ENCODE data around the gene CYP39A1. TPM values are rescaled to one million over a fixed set of nuclear protein-coding genes. Genes with fewer than 3 reads are reported as not detected.

The CYP39A1 gene
- polyA plus RNA-seq, 2 of the 4 experiments (the other 2 are of a cell fraction) = 0.26 to 0.78 TPM

DNA sequence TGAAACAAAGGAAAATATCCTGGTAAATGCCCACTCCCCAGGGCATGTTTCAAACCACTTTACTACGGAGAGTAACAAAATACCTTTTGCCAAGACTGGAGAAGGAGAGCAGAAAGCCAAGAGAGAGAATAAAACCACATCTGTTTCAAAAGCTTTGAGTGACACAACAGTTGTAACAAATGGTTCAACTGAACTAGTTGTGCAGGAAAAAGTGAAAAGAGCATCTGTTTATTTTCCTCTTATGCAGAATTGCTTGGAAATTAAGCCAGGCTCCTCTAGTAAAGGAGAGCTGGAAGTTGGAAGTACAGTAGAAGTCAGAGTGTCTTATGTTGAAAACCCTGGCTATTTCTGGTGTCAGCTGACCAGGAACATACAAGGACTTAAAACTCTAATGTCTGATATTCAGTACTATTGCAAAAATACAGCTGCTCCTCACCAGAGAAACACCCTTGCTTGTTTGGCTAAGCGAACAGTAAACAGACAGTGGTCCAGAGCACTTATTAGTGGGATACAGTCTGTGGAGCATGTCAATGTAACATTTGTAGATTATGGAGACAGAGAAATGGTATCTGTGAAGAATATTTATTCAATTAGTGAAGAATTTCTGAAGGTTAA lies 37.6 kb upstream of the CYP39A1 start (continued):
- TF ChIP-seq SMC3 (IDR thresholded peaks at IDR 0.05) = no peak

GRCh38 chr6:46689657-46690056 lies 37.0 kb upstream of the CYP39A1 start:
- POLR2A ChIA-PET = no interaction called here
- Histone ChIP-seq H3K4me3 (no peak overlapping the region), H3K4me1 (no peaks in the 10 kb centered on the region), H3K27ac (no peak overlapping the region), H3K9me3 (no peaks in the 10 kb centered on the region), H3K4me2 (no peak overlapping the region)
- FAIRE-seq (no peak), DNase-seq (ENCODE audit: low read depth in 1 of 2, low spot score in 1 of 2) (no peak), ATAC-seq (no peak)
- CTCF ChIA-PET = no interaction called here
- TF ChIP-seq EHF (CRISPR knock-in tag; IDR thresholded peaks at IDR 0.05) (no peak), ZC3H11A (IDR thresholded peaks at IDR 0.05) (no peak), SREBF2 (IDR thresholded peaks at IDR 0.05) (no peak), FOXS1 (CRISPR knock-in tag; IDR thresholded peaks at IDR 0.05) (no peak), MYC (IDR thresholded peaks at IDR 0.05; ENCODE audit: borderline replicate concordance, low read length) (no peak), JUNB (IDR thresholded peaks at IDR 0.05) (no peak), KDM1A (IDR thresholded peaks at IDR 0.05; ENCODE audit: low read depth) (no peak), FOSL2 (IDR thresholded peaks at IDR 0.05) (no peak), FOSL2 (CRISPR knock-in tag; IDR thresholded peaks at IDR 0.05) (no peak), RFX5 (IDR thresholded peaks at IDR 0.05) (no peak), CBX8 (IDR thresholded peaks at IDR 0.05) (no peak), ZNF302 (CRISPR knock-in tag; IDR thresholded peaks at IDR 0.05) (no peak), KDM5A (IDR thresholded peaks at IDR 0.05) (no peak), JUN (IDR thresholded peaks at IDR 0.05) (no peak), CHD2 (IDR thresholded peaks at IDR 0.05; ENCODE audit: low read length, partially characterized antibody) (no peak), GATA3 (IDR thresholded peaks at IDR 0.05; ENCODE audit: borderline replicate concordance) (no peak), EHMT2 (IDR thresholded peaks at IDR 0.05; ENCODE audit: low read depth) (no peak)
- TF ChIP-seq, protein P1, sequence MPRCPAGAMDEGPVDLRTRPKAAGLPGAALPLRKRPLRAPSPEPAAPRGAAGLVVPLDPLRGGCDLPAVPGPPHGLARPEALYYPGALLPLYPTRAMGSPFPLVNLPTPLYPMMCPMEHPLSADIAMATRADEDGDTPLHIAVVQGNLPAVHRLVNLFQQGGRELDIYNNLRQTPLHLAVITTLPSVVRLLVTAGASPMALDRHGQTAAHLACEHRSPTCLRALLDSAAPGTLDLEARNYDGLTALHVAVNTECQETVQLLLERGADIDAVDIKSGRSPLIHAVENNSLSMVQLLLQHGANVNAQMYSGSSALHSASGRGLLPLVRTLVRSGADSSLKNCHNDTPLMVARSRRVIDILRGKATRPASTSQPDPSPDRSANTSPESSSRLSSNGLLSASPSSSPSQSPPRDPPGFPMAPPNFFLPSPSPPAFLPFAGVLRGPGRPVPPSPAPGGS (IDR thresholded peaks at IDR 0.05) = no peak
- 29% methylated on average over 3 of the region's 3 CpGs for WGBS (ENCODE audit: missing lambda C conversion rate)

DNA sequence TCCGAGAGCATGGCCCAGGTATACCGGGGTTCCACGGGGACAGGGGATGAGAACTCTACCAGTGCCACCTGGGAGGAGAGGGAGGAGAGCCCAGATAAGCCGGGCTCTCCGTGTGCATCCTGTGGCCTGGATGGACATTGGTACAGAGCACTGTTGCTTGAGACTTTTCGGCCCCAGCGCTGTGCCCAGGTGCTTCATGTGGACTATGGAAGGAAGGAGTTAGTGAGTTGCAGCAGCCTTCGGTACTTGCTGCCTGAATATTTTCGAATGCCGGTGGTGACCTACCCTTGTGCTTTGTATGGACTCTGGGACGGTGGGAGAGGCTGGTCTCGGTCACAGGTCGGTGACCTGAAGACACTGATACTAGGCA lies 36.3 kb upstream of the CYP39A1 start:
- H3K4me3 ChIP-seq = no peak overlapping the region
- no peak for ATAC-seq
- TF ChIP-seq MAFK (IDR thresholded peaks at IDR 0.05; ENCODE audit: partially characterized antibody) = no peak
- TF ChIP-seq CHD2 (IDR thresholded peaks at IDR 0.05; ENCODE audit: low read length, partially characterized antibody) = no peak
- TF ChIP-seq, protein P2, sequence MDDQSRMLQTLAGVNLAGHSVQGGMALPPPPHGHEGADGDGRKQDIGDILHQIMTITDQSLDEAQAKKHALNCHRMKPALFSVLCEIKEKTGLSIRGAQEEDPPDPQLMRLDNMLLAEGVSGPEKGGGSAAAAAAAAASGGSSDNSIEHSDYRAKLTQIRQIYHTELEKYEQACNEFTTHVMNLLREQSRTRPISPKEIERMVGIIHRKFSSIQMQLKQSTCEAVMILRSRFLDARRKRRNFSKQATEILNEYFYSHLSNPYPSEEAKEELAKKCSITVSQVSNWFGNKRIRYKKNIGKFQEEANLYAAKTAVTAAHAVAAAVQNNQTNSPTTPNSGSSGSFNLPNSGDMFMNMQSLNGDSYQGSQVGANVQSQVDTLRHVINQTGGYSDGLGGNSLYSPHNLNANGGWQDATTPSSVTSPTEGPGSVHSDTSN (IDR thresholded peaks at IDR 0.05) = no peak
- TF ChIP-seq EP300 (IDR thresholded peaks at IDR 0.05) = no peak
- TF ChIP-seq, protein P3, sequence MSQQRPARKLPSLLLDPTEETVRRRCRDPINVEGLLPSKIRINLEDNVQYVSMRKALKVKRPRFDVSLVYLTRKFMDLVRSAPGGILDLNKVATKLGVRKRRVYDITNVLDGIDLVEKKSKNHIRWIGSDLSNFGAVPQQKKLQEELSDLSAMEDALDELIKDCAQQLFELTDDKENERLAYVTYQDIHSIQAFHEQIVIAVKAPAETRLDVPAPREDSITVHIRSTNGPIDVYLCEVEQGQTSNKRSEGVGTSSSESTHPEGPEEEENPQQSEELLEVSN (IDR thresholded peaks at IDR 0.05; ENCODE audit: borderline replicate concordance, low read depth) = no peak
- TF ChIP-seq CEBPB (IDR thresholded peaks at IDR 0.05) = no peak
- TF ChIP-seq RCOR1 (IDR thresholded peaks at IDR 0.05; ENCODE audit: low read depth, low read length) = no peak
- no peak for TF ChIP-seq TP53 (CRISPR knock-in tag; IDR thresholded peaks at IDR 0.05)
- TF ChIP-seq BHLHE40 (IDR thresholded peaks at IDR 0.05; ENCODE audit: low read depth, low read length) = no peak
- TF ChIP-seq ZSCAN20 (CRISPR knock-in tag; IDR thresholded peaks at IDR 0.05) = no peak
- TF ChIP-seq HOXB13 (CRISPR knock-in tag; IDR thresholded peaks at IDR 0.05; ENCODE audit: low read depth) = no peak
- H3K4me1 ChIP-seq = no peaks in the 10 kb centered on the region
- no peak overlapping the region for H3K27ac ChIP-seq
- no peak for DNase-seq (ENCODE audit: low read depth in 1 of 2, low spot score in 1 of 2)
- no peak for FAIRE-seq
- H3K9me3 ChIP-seq = no peaks in the 10 kb centered on the region
- ChIA-PET POLR2A (no interaction called here), CTCF (no interaction called here)
- H3K4me2 ChIP-seq = no peak overlapping the region
- 55% methylated on average over 11 of the region's 13 CpGs for WGBS (ENCODE audit: missing lambda C conversion rate)

Measured in A549 (cell line).